ENCODE data around the gene BLTP3A.
"Not testable (repeated sequence)": the region's sequence is repeated elsewhere in the genome, so short reads cannot be mapped to it uniquely, and the experiment has no call there.

BLTP3A gene

GRCh38 chr6:34798057-34798456 lies 6.2 kb downstream of the BLTP3A start:
- WGBS: 100% methylated on average over 2 of the region's 3 CpGs
- no peak overlapping the region for H3K18ac ChIP-seq (ENCODE audit: low read depth in 1 of 2, low read length in 2 of 2)
- H3K9me3 ChIP-seq (ENCODE audit: control insufficient read depth, low read length): no peaks in the 10 kb centered on the region
- no peak overlapping the region for H4K8ac ChIP-seq (ENCODE audit: low read length)
- no peak overlapping the region for H2BK12ac ChIP-seq (ENCODE audit: low read length in 2 of 2)
- no peak overlapping the region for H2AFZ ChIP-seq (ENCODE audit: low read depth, low read length)
- H3K79me1 ChIP-seq (replicated peaks; ENCODE audit: low read length, poor library complexity, severe bottlenecking): peaks cover 12% of the 10 kb centered on the region
- H3K14ac ChIP-seq (ENCODE audit: low read length in 2 of 2): no peak overlapping the region
- no peak overlapping the region for H2BK5ac ChIP-seq (ENCODE audit: low read depth, low read length, poor library complexity, severe bottlenecking)
- no peak overlapping the region for H3K23ac ChIP-seq (ENCODE audit: low read length in 2 of 2)
- no peaks in the 10 kb centered on the region for H3K27me3 ChIP-seq (ENCODE audit: control insufficient read depth in 1 of 2, insufficient read depth in 1 of 2, low read length in 2 of 2)
- H3K4me1 ChIP-seq (ENCODE audit: control insufficient read depth, insufficient read depth, low read depth, low read length): peaks cover 4% of the 10 kb centered on the region
- no peak overlapping the region for H3K4me3 ChIP-seq (ENCODE audit: insufficient read depth in 1 of 2, low read depth in 1 of 2, low read length in 2 of 2)
- no peaks in the 10 kb centered on the region for H3K36me3 ChIP-seq (ENCODE audit: control insufficient read depth in 1 of 2, insufficient read depth in 2 of 2, low read depth in 1 of 2, low read length in 2 of 2)
- H4K91ac ChIP-seq (ENCODE audit: low read length): no peak overlapping the region
- no peak overlapping the region for H2BK15ac ChIP-seq (ENCODE audit: low read depth, poor library complexity, severe bottlenecking)
- H2AK5ac ChIP-seq (ENCODE audit: low read length, severe bottlenecking): no peak overlapping the region
- H3K9ac ChIP-seq (ENCODE audit: low read length): no peak overlapping the region
- H3K27ac ChIP-seq (ENCODE audit: low read length, poor library complexity, severe bottlenecking): no peak overlapping the region
- no peak overlapping the region for H3K4ac ChIP-seq (ENCODE audit: low read depth in 1 of 2, low read length in 2 of 2)
- no peak overlapping the region for H2BK120ac ChIP-seq (ENCODE audit: low read depth, low read length)
- H3K4me2 ChIP-seq (ENCODE audit: low read length, poor library complexity, severe bottlenecking): no peak overlapping the region
- DNase-seq: no peak

- no peak overlapping the region for H3K27ac ChIP-seq (ENCODE audit: low read length, poor library complexity, severe bottlenecking)
- H3K4me2 ChIP-seq (ENCODE audit: low read length, poor library complexity, severe bottlenecking): no peak overlapping the region
- H3K23ac ChIP-seq (ENCODE audit: low read length in 2 of 2): no peak overlapping the region
- H3K9me3 ChIP-seq (ENCODE audit: control insufficient read depth, low read length): no peaks in the 10 kb centered on the region
- H4K8ac ChIP-seq (ENCODE audit: low read length): no peak overlapping the region
- H3K27me3 ChIP-seq (ENCODE audit: control insufficient read depth in 1 of 2, insufficient read depth in 1 of 2, low read length in 2 of 2): no peaks in the 10 kb centered on the region
- no peak overlapping the region for H2BK12ac ChIP-seq (ENCODE audit: low read length in 2 of 2)
- no peak overlapping the region for H3K9ac ChIP-seq (ENCODE audit: low read length)
- H3K79me1 ChIP-seq (replicated peaks; ENCODE audit: low read length, poor library complexity, severe bottlenecking): peaks cover 18% of the 10 kb centered on the region
- no peak overlapping the region for H3K14ac ChIP-seq (ENCODE audit: low read length in 2 of 2)
- no peak overlapping the region for H2BK5ac ChIP-seq (ENCODE audit: low read depth, low read length, poor library complexity, severe bottlenecking)
- H2BK15ac ChIP-seq (ENCODE audit: low read depth, poor library complexity, severe bottlenecking): no peak overlapping the region
- no peak overlapping the region for H2AFZ ChIP-seq (ENCODE audit: low read depth, low read length)
- H3K36me3 ChIP-seq (ENCODE audit: control insufficient read depth in 1 of 2, insufficient read depth in 2 of 2, low read depth in 1 of 2, low read length in 2 of 2): no peaks in the 10 kb centered on the region
- no peak for DNase-seq
- no peak overlapping the region for H4K91ac ChIP-seq (ENCODE audit: low read length)
- no peak overlapping the region for H3K4me3 ChIP-seq (ENCODE audit: insufficient read depth in 1 of 2, low read depth in 1 of 2, low read length in 2 of 2)
- WGBS: 100% methylated on average over 1 of the region's 3 CpGs
- H3K4me1 ChIP-seq (ENCODE audit: control insufficient read depth, insufficient read depth, low read depth, low read length): peaks cover 2% of the 10 kb centered on the region
- no peak overlapping the region for H2BK120ac ChIP-seq (ENCODE audit: low read depth, low read length)
- no peak overlapping the region for H3K4ac ChIP-seq (ENCODE audit: low read depth in 1 of 2, low read length in 2 of 2)
- no peak overlapping the region for H3K18ac ChIP-seq (ENCODE audit: low read depth in 1 of 2, low read length in 2 of 2)
- H2AK5ac ChIP-seq (ENCODE audit: low read length, severe bottlenecking): no peak overlapping the region
Measured at GRCh38 chr6:34799547-34799946, 7.7 kb downstream of the BLTP3A start.

- Histone ChIP-seq H3K14ac (ENCODE audit: low read length in 2 of 2) (no peak overlapping the region), H3K4me3 (ENCODE audit: insufficient read depth in 1 of 2, low read depth in 1 of 2, low read length in 2 of 2) (no peak overlapping the region), H3K4ac (ENCODE audit: low read depth in 1 of 2, low read length in 2 of 2) (no peak overlapping the region), H3K79me1 (replicated peaks; ENCODE audit: low read length, poor library complexity, severe bottlenecking) (peaks cover 23% of the 10 kb centered on the region), H2AFZ (ENCODE audit: low read depth, low read length) (no peak overlapping the region), H3K27ac (ENCODE audit: low read length, poor library complexity, severe bottlenecking) (no peak overlapping the region), H2BK5ac (ENCODE audit: low read depth, low read length, poor library complexity, severe bottlenecking) (no peak overlapping the region), H3K9ac (ENCODE audit: low read length) (no peak overlapping the region), H3K23ac (ENCODE audit: low read length in 2 of 2) (no peak overlapping the region), H2AK5ac (ENCODE audit: low read length, severe bottlenecking) (no peak overlapping the region), H3K27me3 (ENCODE audit: control insufficient read depth in 1 of 2, insufficient read depth in 1 of 2, low read length in 2 of 2) (no peaks in the 10 kb centered on the region), H4K91ac (ENCODE audit: low read length) (no peak overlapping the region), H3K18ac (ENCODE audit: low read depth in 1 of 2, low read length in 2 of 2) (no peak overlapping the region), H3K9me3 (ENCODE audit: control insufficient read depth, low read length) (no peaks in the 10 kb centered on the region), H2BK120ac (ENCODE audit: low read depth, low read length) (no peak overlapping the region), H4K8ac (ENCODE audit: low read length) (no peak overlapping the region), H3K4me2 (ENCODE audit: low read length, poor library complexity, severe bottlenecking) (no peak overlapping the region), H3K4me1 (ENCODE audit: control insufficient read depth, insufficient read depth, low read depth, low read length) (peaks cover 4% of the 10 kb centered on the region), H3K36me3 (ENCODE audit: control insufficient read depth in 1 of 2, insufficient read depth in 2 of 2, low read depth in 1 of 2, low read length in 2 of 2) (no peaks in the 10 kb centered on the region), H2BK12ac (ENCODE audit: low read length in 2 of 2) (no peak overlapping the region), H2BK15ac (ENCODE audit: low read depth, poor library complexity, severe bottlenecking) (no peak overlapping the region)
- DNase-seq: no peak
Measured at GRCh38 chr6:34804543-34804942, 12.7 kb downstream of the BLTP3A start.

GRCh38 chr6:34805074-34805473 lies 13.2 kb downstream of the BLTP3A start:
- H2AFZ ChIP-seq (ENCODE audit: low read depth, low read length); H3K4me1 ChIP-seq (ENCODE audit: control insufficient read depth, insufficient read depth, low read depth, low read length): not testable (repeated sequence)
- WGBS: 93% methylated on average over 5 of the region's 6 CpGs

More at GRCh38 chr6:34805074-34805473, 13.2 kb downstream of the BLTP3A start:
- H3K9me3 ChIP-seq (ENCODE audit: control insufficient read depth, low read length); H3K4me2 ChIP-seq (ENCODE audit: low read length, poor library complexity, severe bottlenecking); H3K9ac ChIP-seq (ENCODE audit: low read length); H3K27me3 ChIP-seq (ENCODE audit: control insufficient read depth in 1 of 2, insufficient read depth in 1 of 2, low read length in 2 of 2); H2AK5ac ChIP-seq (ENCODE audit: low read length, severe bottlenecking); DNase-seq; H3K27ac ChIP-seq (ENCODE audit: low read length, poor library complexity, severe bottlenecking); H3K23ac ChIP-seq (ENCODE audit: low read length in 2 of 2); H2BK120ac ChIP-seq (ENCODE audit: low read depth, low read length); H3K4ac ChIP-seq (ENCODE audit: low read depth in 1 of 2, low read length in 2 of 2); H2BK12ac ChIP-seq (ENCODE audit: low read length in 2 of 2); H3K36me3 ChIP-seq (ENCODE audit: control insufficient read depth in 1 of 2, insufficient read depth in 2 of 2, low read depth in 1 of 2, low read length in 2 of 2); H2BK15ac ChIP-seq (ENCODE audit: low read depth, poor library complexity, severe bottlenecking); H3K14ac ChIP-seq (ENCODE audit: low read length in 2 of 2); H2BK5ac ChIP-seq (ENCODE audit: low read depth, low read length, poor library complexity, severe bottlenecking); H3K4me3 ChIP-seq (ENCODE audit: insufficient read depth in 1 of 2, low read depth in 1 of 2, low read length in 2 of 2); H4K91ac ChIP-seq (ENCODE audit: low read length); H4K8ac ChIP-seq (ENCODE audit: low read length); H3K18ac ChIP-seq (ENCODE audit: low read depth in 1 of 2, low read length in 2 of 2): not testable (repeated sequence)
- H3K79me1 ChIP-seq (replicated peaks; ENCODE audit: low read length, poor library complexity, severe bottlenecking): peaks cover 23% of the 10 kb centered on the region
